ENCODE data around the gene PRKCH.

DNA sequence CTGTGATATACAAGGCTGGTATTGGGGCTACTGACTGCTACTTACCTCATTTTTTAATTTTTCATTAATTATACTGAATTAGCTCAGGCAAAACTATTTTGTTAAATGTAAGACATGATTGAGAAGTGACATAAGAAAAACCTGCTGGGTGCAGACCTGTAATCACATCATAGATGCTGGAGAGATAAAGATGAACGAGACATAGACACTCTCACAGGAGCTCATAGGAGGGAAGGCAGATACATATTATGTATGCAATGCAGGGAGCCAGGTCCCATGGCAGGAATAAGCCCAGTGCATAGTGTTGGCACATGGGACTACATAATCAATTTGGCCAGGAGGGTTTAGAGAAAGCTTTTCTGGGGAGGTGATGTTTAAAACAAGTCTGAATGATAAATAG, 74.9 kb downstream of the PRKCH start:
- no peak for TF ChIP-seq CTCF (conservative IDR thresholded peaks at IDR 0.05; ENCODE audit: low read length)
- no peak for TF ChIP-seq EZH2phosphoT487 (IDR thresholded peaks at IDR 0.05; ENCODE audit: borderline replicate concordance)

Measured in Loucy (cell line).